ENCODE results near the gene WHAMM.
A peak's percentile ranks its signal among the peaks of the same experiment; 100 is the strongest.

WHAMM gene

DNA sequence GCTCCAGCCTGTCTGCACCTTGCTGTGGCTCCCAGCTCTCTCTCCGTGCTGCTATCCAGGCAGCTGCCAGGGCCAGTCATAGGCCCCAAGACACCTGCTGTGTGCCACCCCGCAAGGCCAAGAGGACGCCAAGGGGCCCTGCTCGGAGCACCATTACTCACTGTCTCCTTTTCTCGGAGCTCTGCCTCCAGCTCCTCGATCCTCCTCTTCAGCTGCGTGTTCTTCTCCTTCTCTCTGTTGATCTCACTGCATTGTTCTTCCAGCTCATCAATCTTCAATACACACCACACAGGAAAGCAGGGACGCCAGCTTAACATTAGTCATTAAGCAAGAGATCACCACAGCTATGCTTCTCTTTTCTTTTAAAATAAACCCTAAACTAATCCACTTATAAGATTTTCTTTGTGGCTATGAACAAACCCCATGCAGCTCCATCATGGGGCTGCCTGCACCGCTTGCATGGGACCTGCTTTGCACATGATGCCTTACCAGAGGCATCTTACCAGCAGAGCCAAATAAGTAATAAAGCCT lies 42.6 kb downstream of the WHAMM start:
- TF ChIP-seq, protein P1, sequence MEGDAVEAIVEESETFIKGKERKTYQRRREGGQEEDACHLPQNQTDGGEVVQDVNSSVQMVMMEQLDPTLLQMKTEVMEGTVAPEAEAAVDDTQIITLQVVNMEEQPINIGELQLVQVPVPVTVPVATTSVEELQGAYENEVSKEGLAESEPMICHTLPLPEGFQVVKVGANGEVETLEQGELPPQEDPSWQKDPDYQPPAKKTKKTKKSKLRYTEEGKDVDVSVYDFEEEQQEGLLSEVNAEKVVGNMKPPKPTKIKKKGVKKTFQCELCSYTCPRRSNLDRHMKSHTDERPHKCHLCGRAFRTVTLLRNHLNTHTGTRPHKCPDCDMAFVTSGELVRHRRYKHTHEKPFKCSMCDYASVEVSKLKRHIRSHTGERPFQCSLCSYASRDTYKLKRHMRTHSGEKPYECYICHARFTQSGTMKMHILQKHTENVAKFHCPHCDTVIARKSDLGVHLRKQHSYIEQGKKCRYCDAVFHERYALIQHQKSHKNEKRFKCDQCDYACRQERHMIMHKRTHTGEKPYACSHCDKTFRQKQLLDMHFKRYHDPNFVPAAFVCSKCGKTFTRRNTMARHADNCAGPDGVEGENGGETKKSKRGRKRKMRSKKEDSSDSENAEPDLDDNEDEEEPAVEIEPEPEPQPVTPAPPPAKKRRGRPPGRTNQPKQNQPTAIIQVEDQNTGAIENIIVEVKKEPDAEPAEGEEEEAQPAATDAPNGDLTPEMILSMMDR (conservative IDR thresholded peaks at IDR 0.05; ENCODE audit: control insufficient read depth, insufficient read depth, low read depth, low read length): no peak
- DNase-seq (ENCODE audit: low read depth): peak; percentile 50
- H3K4me3 ChIP-seq (ENCODE audit: control insufficient read depth, low read depth, low read length): no peak overlapping the region

DNA sequence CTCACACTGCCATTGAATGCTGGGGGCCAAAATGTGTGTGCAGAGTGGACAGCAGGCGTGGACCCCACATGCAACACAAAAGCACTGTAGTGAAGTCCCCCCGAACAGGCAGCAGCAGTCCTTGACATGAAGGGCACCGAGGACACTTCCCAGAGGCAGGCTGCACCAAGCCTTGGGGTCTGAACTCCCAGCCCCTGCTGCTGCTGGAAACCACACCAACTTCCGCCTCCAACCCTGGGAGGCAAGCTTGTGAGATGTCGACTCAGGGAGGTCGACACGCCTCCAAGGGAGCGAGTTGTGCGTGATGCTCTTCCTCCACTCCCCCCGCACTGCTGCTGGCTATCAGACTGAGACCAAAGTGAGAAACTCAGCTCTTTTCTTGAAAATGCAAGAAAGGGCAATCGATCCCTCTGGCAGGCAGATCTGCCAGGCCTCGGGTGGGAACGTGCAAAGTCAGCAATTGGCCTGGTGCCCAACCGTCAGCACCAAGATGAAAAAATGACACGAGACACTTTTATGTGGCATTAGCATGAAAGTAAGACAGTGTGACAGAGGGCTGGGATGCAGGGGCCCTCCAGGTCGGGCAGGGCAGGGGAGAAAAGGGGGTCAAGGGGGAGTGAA lies 43.6 kb downstream of the WHAMM start:
- TF ChIP-seq, protein P1 (conservative IDR thresholded peaks at IDR 0.05; ENCODE audit: control insufficient read depth, insufficient read depth, low read depth, low read length): no peak

DNA sequence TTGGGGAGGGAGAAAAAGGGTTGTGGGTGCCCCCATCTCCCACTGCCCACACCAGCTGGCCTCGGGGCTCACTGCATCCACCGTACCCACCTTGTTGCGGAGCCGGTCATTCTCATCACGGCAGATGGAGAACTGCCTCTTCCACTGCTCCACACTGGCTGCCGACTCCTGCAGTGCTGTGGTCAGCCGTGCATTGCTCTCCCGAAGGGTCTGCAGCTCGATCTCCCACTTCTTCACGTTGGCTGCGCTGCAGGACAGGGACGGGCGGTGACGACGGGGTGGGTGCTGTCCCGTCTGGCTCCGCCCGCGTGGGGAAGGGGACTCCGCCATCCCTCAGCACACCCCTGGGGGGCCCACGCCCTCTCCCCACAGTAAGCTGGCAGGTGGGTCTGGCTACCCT lies 45.1 kb downstream of the WHAMM start:
- DNase-seq (ENCODE audit: low read depth): no peak
- TF ChIP-seq, protein P1 (conservative IDR thresholded peaks at IDR 0.05; ENCODE audit: control insufficient read depth, insufficient read depth, low read depth, low read length): no peak
- no peak overlapping the region for H3K4me3 ChIP-seq (ENCODE audit: control insufficient read depth, low read depth, low read length)

More for the DNA sequence above, 43.6 kb downstream of the WHAMM start:
- no peak overlapping the region for H3K4me3 ChIP-seq (ENCODE audit: control insufficient read depth, low read depth, low read length)
- DNase-seq (ENCODE audit: low read depth): no peak

DNA sequence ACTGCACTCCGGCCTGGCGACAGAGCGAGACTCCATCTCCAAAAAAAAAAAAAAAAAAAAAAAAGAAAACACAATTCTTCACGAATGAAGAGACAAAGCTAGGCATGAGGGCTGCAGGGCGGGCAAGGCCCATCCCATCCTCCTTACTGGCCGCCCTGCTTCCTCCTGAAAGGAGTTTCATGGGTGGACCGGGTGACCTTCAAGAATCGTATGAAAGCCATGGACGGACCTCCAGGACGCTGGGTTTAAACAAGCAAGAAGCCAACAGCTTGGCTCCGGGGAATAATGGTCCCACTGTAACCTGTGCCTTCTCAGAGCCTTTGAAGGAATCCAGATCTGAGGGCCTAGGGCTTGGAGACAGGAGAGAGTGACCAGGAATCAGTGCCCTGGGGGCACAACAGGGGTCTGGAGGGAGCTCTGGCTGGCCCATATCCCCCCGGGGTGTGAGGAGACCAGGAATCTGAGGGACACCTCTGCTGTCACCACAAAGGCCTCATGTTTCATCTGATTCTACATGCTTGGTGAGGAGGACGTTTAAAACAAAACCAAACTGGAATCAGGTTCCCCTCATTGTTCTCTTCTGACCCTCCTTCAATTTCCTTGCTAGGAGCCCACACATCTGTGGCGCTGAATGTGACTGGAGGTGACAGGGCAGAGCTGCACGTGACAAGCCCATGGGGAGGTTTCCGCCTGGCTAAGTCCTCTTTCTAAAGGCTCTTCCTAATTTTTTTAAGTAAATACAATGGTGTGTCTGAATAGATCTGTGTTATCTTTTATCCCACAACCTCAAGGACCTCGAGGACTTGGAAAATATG lies 46.1 kb downstream of the WHAMM start:
- no peak overlapping the region for H3K4me3 ChIP-seq (ENCODE audit: control insufficient read depth, low read depth, low read length)
- no peak for DNase-seq (ENCODE audit: low read depth)
- TF ChIP-seq, protein P1 (conservative IDR thresholded peaks at IDR 0.05; ENCODE audit: control insufficient read depth, insufficient read depth, low read depth, low read length): no peak

DNA sequence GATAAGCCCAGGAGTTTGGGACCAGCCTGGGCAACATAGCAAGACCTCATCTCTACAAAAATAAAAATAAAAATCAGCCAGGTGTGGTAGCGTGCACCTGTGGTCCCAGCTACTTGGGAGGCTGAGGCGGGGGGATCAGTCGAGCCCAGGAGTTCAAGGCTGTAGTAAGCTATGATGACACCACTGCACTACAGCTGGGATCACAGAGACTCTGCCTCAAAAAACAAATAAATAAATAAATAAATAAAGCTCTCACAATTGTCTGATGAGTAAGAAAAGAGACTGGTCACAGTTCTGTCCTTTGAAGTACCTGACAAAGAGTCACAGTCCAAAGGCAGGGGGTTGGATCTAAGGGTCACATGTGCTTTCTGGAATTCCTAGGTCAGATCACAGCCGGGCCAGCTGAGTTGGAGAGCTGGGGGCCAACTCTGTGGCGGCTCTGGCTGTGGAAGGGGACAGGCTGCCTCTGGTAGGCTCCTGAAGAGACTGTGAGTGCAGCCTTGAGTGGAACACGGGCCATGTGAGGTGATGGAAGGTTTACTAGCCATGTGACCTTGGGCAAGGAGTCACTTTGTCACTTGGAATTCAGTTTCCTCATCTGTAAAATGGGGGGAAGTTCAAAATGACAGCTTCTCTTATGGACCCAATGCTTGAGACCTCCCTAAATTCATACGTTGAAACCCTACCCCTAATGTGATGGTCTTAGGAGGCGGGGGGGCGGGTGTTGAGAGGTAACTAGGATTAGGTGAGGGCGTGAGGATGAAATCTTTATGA lies 47.2 kb downstream of the WHAMM start:
- DNase-seq (ENCODE audit: low read depth): no peak
- no peak overlapping the region for H3K4me3 ChIP-seq (ENCODE audit: control insufficient read depth, low read depth, low read length)
- TF ChIP-seq, protein P1 (conservative IDR thresholded peaks at IDR 0.05; ENCODE audit: control insufficient read depth, insufficient read depth, low read depth, low read length): no peak

DNA sequence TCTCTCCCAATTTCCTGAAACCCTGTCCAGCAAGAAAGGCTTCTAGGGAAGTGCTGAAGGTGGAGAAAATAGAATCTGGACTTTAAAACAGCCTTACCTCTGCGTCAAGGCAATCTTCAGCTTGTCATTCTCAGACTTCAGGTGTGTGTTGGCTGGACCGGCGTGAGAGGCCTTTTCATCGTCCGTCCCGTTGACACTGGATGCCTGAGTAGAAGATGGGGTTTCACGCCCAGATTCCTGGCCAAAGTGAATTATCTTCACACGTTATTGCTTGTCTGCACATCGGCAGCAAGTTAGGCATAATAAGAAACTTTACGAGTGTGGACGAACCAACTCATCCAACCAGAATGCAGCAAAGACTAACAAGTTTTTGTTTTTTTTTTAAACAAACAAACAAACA lies 49.5 kb downstream of the WHAMM start:
- no peak for DNase-seq (ENCODE audit: low read depth)
- TF ChIP-seq, protein P1 (conservative IDR thresholded peaks at IDR 0.05; ENCODE audit: control insufficient read depth, insufficient read depth, low read depth, low read length): no peak

More for the DNA sequence above, 49.5 kb downstream of the WHAMM start:
- H3K4me3 ChIP-seq (ENCODE audit: control insufficient read depth, low read depth, low read length): no peak overlapping the region

All from fibroblast of mammary gland (primary cell).